ENCODE results near the gene TIMM29. TPM values are rescaled to one million over a fixed set of nuclear protein-coding genes. Genes with fewer than 3 reads are reported as not detected.

TIMM29 gene
- total RNA-seq, 1 experiment from 2014 or later: 23.4 TPM

GRCh38 chr19:10919352-10920287, 9.0 kb upstream of the TIMM29 start:
- H2AK5ac ChIP-seq (ENCODE audit: insufficient read length, low read length): no peak overlapping the region

More at GRCh38 chr19:10919352-10920287, 9.0 kb upstream of the TIMM29 start:
- Mint-ChIP-seq H3K27me3 (ENCODE audit: low read depth) (no peaks in the 10 kb centered on the region), H3K36me3 (ENCODE audit: insufficient read depth in 1 of 3, low read depth in 3 of 3) (peaks cover 7 to 62% (median 51%) of the 10 kb centered on the region in 3 experiments; a peak in 6 of 7 replicates), H3K4me1 (no peaks in the 10 kb centered on the region), H3K27ac (no peak overlapping the region), H3K9me3 (no peaks in the 10 kb centered on the region), H3K4me3 (no peak overlapping the region)
- Histone ChIP-seq H4K91ac (ENCODE audit: insufficient read length, low read depth, low read length) (no peak overlapping the region), H3K4ac (ENCODE audit: low read depth, low read length) (no peak overlapping the region), H3K4me2 (ENCODE audit: insufficient read depth, insufficient read length, low read length) (no peak overlapping the region), H2BK5ac (ENCODE audit: insufficient read length, low read length) (no peak overlapping the region), H3K14ac (ENCODE audit: insufficient read depth, low read length) (no peak overlapping the region), H2BK15ac (ENCODE audit: low read depth, low read length) (no peak overlapping the region), H3K27ac (ENCODE audit: insufficient read length, low read depth, low read length) (no peak overlapping the region), H3K18ac (ENCODE audit: insufficient read length, low read depth, low read length) (no peak overlapping the region), H3K56ac (ENCODE audit: insufficient read length, low read depth, low read length) (no peak overlapping the region), H3K9ac (ENCODE audit: extremely low read depth, insufficient read length, low read length) (no peak overlapping the region), H3K9me3 (ENCODE audit: control insufficient read depth, low read depth, low read length) (no peaks in the 10 kb centered on the region), H3K79me2 (ENCODE audit: insufficient read depth, low read length) (no peaks in the 10 kb centered on the region), H3K23ac (ENCODE audit: insufficient read length, low read depth, low read length) (no peak overlapping the region), H4K20me1 (ENCODE audit: control insufficient read depth, insufficient read depth, insufficient read length) (no peaks in the 10 kb centered on the region), H2BK12ac (ENCODE audit: insufficient read length, low read depth, low read length) (no peak overlapping the region), H4K5ac (ENCODE audit: insufficient read length, low read depth, low read length) (no peak overlapping the region), H3K27me3 (ENCODE audit: insufficient read depth, low read length) (no peaks in the 10 kb centered on the region), H4K8ac (replicated peaks; ENCODE audit: insufficient read length, low read depth, low read length) (no peak overlapping the region), H2BK120ac (ENCODE audit: low read depth, low read length, poor library complexity, severe bottlenecking) (no peak overlapping the region), H3K23me2 (ENCODE audit: insufficient read length, low read depth, low read length, poor library complexity, severe bottlenecking) (no peaks in the 10 kb centered on the region), H3T11ph (ENCODE audit: low read length) (no peak overlapping the region), H2AFZ (ENCODE audit: low read length) (no peak overlapping the region), H2BK20ac (ENCODE audit: low read depth, low read length, poor library complexity, severe bottlenecking) (no peak overlapping the region), H3K79me1 (ENCODE audit: insufficient read depth, low read depth, low read length, poor library complexity, severe bottlenecking) (no peaks in the 10 kb centered on the region), H3K4me1 (ENCODE audit: insufficient read depth, low read length) (no peaks in the 10 kb centered on the region)
- TF ChIP-seq CTCF (conservative IDR thresholded peaks at IDR 0.05): no peak
- peak; percentile 21 for DNase-seq
- no CpG with 5 or more reads among the region's 26 CpGs for WGBS (ENCODE audit: extremely low coverage, insufficient read length, low lambda C conversion rate)
